ENCODE results near the gene DNMT1.

DNMT1 gene

DNA sequence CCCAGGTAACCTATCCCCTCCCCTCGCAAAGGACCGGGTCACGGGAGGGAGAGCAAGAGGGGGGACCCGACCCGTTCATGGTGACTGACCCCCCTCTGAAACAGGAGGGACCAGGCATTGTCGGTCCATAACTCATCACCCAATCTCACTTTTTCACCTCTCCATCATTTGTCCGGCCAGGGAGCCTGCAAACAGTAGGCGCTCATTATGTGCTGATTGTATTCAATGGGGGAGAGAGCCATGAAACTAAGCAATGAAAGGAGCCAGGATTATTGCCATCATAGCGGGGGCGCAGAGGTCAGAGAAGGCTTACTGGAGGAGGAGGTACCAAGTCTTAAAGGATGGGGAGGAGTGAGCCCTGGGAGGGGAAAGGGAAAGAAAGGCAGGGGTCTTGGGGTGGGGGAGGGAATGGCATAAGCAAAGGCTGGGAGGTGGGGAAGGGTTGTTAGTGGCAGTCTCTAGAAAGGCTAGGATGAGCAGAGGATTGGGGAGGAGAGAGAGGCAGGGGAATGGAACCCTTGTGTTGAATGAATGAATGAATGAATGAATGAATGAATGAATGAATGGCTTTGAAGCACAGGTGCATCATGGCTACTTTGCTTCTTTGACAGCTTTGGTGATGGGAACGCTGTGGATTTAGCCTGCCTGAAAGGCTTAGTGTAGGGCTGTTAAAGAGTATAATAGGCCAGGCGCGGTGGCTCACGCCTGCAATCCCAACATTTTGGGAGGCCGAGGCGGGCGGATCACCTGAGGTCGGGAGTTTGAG, 107.3 kb downstream of the DNMT1 start:
- Histone ChIP-seq H3K4me3 (peak overlapping the region; percentile 66 to 100 (median 96)), H3K27ac (peak overlapping the region in 14 of 21 experiments; percentile 78 to 97 (median 90))

- peak overlapping the region; percentile 66 to 100 (median 96) for H3K4me3 ChIP-seq
- H3K27ac ChIP-seq: peak overlapping the region; percentile 25 to 97 (median 89)
These were observed 108.1 kb downstream of the DNMT1 start for GRCh38 chr19:10086591-10087192.

DNA sequence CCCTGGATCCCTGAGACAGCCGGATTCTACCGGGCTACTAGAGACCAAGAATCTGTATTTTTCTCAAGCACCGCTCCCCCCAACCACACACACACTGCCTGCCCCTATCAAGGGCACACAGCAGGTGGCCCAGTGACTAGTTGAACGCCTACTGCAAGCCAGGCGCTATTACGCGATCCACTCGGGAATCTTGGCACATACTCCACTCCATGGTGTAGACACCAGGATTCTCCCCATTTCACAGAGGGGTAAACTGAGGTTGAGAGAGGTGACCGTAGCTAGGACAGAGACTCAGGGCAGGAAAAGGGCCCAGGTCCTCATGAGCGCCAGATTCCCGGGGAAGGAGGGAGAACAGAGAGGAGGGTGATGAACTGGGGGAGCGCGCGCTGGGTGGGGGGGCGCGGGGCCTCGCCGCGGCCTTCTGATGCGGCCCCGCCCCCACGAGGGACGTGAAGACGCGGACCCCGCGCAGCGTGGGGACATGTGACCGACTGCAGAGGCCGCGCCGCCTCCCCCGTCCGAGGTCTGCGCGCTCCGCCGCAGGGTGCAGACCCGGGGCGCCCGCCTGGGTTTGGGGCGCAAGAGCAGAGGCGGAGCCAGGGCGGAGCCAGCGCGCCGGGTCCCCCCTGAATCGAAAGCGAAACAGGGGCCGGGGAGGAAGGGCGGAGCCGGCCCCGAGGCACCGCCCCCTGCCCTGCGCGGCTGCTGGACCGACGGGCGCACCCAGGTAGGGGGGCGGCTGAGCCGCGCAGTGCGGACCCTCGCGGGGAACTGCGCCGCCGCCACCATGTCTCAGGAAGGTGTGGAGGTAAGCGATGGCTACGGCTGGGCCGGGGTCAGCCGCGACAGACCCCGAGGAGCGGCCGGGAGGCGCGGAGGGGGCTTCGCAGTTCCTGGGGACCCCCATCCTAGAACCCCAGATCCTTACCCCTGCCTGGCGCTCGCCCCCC, 108.8 kb downstream of the DNMT1 start, which contains the start of gene SHFL:
Gene SHFL (plus strand): TSS at position 677 of the 950 bp plus-strand sequence. CDS start 111 bp downstream, at position 788.
- Histone ChIP-seq H3K4me3 (peak within 1 kb of the TSS; percentile 66 to 100 (median 96)), H3K27ac (peak within 1 kb of the TSS; percentile 25 to 97 (median 89))

DNA sequence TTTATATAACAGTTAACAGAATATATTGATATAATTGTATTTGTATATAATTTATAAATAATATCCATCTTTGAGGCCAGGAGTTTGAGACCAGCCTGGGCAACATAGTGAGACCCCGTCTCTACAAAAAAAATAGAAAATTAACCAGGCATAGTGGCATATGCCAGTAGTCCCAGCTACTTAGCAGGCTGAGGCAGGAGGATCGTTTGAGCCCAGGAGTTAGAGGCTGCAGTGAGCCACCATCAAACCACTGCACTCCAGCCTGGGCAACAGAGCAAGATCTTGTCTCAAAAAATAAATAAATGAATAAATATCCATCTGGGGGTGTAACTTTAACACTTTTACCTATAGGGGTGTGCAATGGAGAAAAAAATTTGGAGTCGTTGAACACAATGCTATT, 110.0 kb downstream of the DNMT1 start:
- no peak overlapping the region for H3K4me3 ChIP-seq
- H3K27ac ChIP-seq: no peak overlapping the region

DNA sequence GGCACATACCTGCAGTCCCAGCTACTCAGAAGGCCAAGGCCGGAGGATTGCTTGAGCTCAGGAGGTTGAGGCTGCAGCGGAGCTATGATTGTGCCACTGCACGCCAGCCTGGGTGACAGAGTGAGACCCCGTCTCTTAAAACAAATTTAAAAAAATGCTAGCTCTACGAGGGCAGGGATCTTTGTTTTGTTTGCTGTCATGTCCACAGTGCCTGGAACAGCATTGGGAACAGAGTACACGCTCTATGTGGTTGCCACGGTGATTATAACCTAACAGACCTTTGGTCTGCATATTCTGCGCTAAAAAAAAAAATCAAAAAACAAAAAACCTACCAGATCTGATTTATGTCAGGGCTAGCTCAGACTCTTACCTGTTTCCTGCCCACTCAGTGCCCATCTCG, 110.8 kb downstream of the DNMT1 start:
- Histone ChIP-seq H3K27ac (no peak overlapping the region), H3K4me3 (no peak overlapping the region)

All from skin epidermis (tissue), 12 donors.